HEK293 (cell line): ENCODE measurements around the gene SFN.

Source experiments
- CTCF ChIA-PET: fragments of 350-600 bp; formaldehyde crosslinking; extraction: SDS; loops from one replicate; lab custom pipeline; 2021; ENCODE audit warnings: antibody characterized with exemption; lab: Yijun Ruan, JAX
- POLR2A ChIA-PET: fragments of 300-600 bp; formaldehyde crosslinking; extraction: SDS; loops from one replicate; lab custom pipeline; 2020; ENCODE audit warnings: antibody characterized with exemption, inconsistent platforms; lab: Yijun Ruan, JAX
- H3K27ac ChIP-seq: fragments of 200-500 bp; sonication (Bioruptor generic); 2 replicates; pipeline ENCODE4 v1.5.1; 2014; ENCODE audit warnings: low read depth, low read length, control low read depth, inconsistent platforms; ENCODE audit errors: extremely low read depth
- H3K36me3 ChIP-seq, 2 experiments: fragments of 200-500 bp in 1 of 2; sonication (Bioruptor generic) in 1 of 2; 1 replicate in 1 of 2; 2 replicates in 1 of 2; pipeline ENCODE4 v1.5.1; 2014 to 2017; ENCODE audit warnings: inconsistent platforms in 2 of 2, low read length in 2 of 2; ENCODE audit not compliant: control insufficient read depth in 2 of 2, insufficient read depth in 1 of 2
- H3K4me1 ChIP-seq: fragments of 200-500 bp; sonication (Bioruptor generic); 2 replicates; pipeline ENCODE4 v1.5.1; 2014; ENCODE audit warnings: mild to moderate bottlenecking, low read length, inconsistent platforms; ENCODE audit not compliant: control insufficient read depth, insufficient read depth
- H3K4me3 ChIP-seq: 2 replicates; pipeline ENCODE4 v1.5.1; 2011; ENCODE audit warnings: low read depth, mild to moderate bottlenecking, control low read depth, low read length, moderate library complexity
- H3K9me3 ChIP-seq: fragments of 200-500 bp; sonication (Bioruptor generic); 2 replicates; pipeline ENCODE4 v1.5.1; 2014; ENCODE audit warnings: low read depth, low read length, inconsistent platforms; ENCODE audit not compliant: control insufficient read depth, insufficient read depth
- GFI1B ChIP-seq: fragments of 450-650 bp; formaldehyde crosslinking; IDR thresholded peaks from 2 replicates; pipeline ENCODE4 v1.5.1; 2016; ENCODE audit warnings: missing biosample characterization, missing genetic modification characterization
- GLI2 ChIP-seq: fragments of 450-650 bp; formaldehyde crosslinking; IDR thresholded peaks from 2 replicates; pipeline ENCODE4; 2017; ENCODE audit warnings: missing biosample characterization, missing genetic modification characterization, low read depth, borderline replicate concordance
- GLI4 ChIP-seq: fragments of 450-650 bp; formaldehyde crosslinking; IDR thresholded peaks from 2 replicates; pipeline ENCODE4 v1.5.1; 2016; ENCODE audit warnings: missing biosample characterization, missing genetic modification characterization
- GLIS2 ChIP-seq: fragments of 450-650 bp; formaldehyde crosslinking; IDR thresholded peaks from 2 replicates; pipeline ENCODE4 v1.5.1; 2016; ENCODE audit warnings: missing biosample characterization, missing genetic modification characterization
- HOXD13 ChIP-seq: sonication (generic); formaldehyde crosslinking; IDR thresholded peaks from 2 replicates; pipeline ENCODE4 v1.8.0; 2022; ENCODE audit warnings: missing genetic modification reagents, borderline replicate concordance
- KLF9 ChIP-seq: fragments of 450-650 bp; formaldehyde crosslinking; IDR thresholded peaks from 2 replicates; pipeline ENCODE4 v1.5.1; 2016; ENCODE audit warnings: missing biosample characterization, missing genetic modification characterization, low read depth
- MYNN ChIP-seq: fragments of 450-650 bp; formaldehyde crosslinking; IDR thresholded peaks from 2 replicates; pipeline ENCODE4 v1.5.1; 2016; ENCODE audit warnings: missing biosample characterization, missing genetic modification characterization, borderline replicate concordance
- SP2 ChIP-seq: fragments of 450-650 bp; formaldehyde crosslinking; IDR thresholded peaks from 2 replicates; pipeline ENCODE4 v1.5.1; 2016; ENCODE audit warnings: missing biosample characterization, missing genetic modification characterization
- ZEB2 ChIP-seq: fragments of 450-650 bp; formaldehyde crosslinking; IDR thresholded peaks from 2 replicates; pipeline ENCODE4 v1.5.1; 2016; ENCODE audit warnings: missing biosample characterization, missing genetic modification characterization
- ZFP3 ChIP-seq: fragments of 450-650 bp; formaldehyde crosslinking; IDR thresholded peaks from 2 replicates; pipeline ENCODE4 v1.5.1; 2016; ENCODE audit warnings: low read depth, missing biosample characterization, missing genetic modification characterization
- ZNF133 ChIP-seq: fragments of 450-650 bp; formaldehyde crosslinking; IDR thresholded peaks from 2 replicates; pipeline ENCODE4 v1.5.1; 2016; ENCODE audit warnings: missing biosample characterization, missing genetic modification characterization
- ZNF174 ChIP-seq: fragments of 450-650 bp; formaldehyde crosslinking; IDR thresholded peaks from 2 replicates; pipeline ENCODE4 v1.5.0; 2017; ENCODE audit warnings: missing biosample characterization, mild to moderate bottlenecking, missing genetic modification characterization
- ZNF214 ChIP-seq: fragments of 450-650 bp; formaldehyde crosslinking; IDR thresholded peaks from 2 replicates; pipeline ENCODE4 v1.5.1; 2017; ENCODE audit warnings: missing biosample characterization, mild to moderate bottlenecking, missing genetic modification characterization, borderline replicate concordance
- ZNF335 ChIP-seq: fragments of 450-650 bp; formaldehyde crosslinking; conservative IDR thresholded peaks from 2 replicates; pipeline ENCODE4 v1.5.1; 2016; ENCODE audit warnings: missing biosample characterization, missing genetic modification characterization
- ZNF404 ChIP-seq: fragments of 450-650 bp; formaldehyde crosslinking; IDR thresholded peaks from 2 replicates; pipeline ENCODE4 v1.5.1; 2017; ENCODE audit warnings: missing biosample characterization, missing genetic modification characterization
- ZNF426 ChIP-seq: fragments of 450-650 bp; formaldehyde crosslinking; IDR thresholded peaks from 2 replicates; pipeline ENCODE4 v1.5.1; 2017; ENCODE audit warnings: missing biosample characterization, missing genetic modification characterization, mild to moderate bottlenecking, inconsistent platforms, moderate library complexity
- ZNF548 ChIP-seq: fragments of 450-650 bp; formaldehyde crosslinking; IDR thresholded peaks from 2 replicates; pipeline ENCODE4 v1.5.1; 2016; ENCODE audit warnings: missing biosample characterization, missing genetic modification characterization
- ZNF664 ChIP-seq: fragments of 450-650 bp; formaldehyde crosslinking; IDR thresholded peaks from 2 replicates; pipeline ENCODE4 v1.5.1; 2016; ENCODE audit warnings: missing biosample characterization, missing genetic modification characterization
- TF ChIP-seq, protein P1 (sequence below): fragments of 450-650 bp; formaldehyde crosslinking; IDR thresholded peaks from 2 replicates; pipeline ENCODE4 v1.5.1; 2016; ENCODE audit warnings: missing biosample characterization, missing genetic modification characterization
- TF ChIP-seq, protein P2 (sequence below): fragments of 450-650 bp; formaldehyde crosslinking; IDR thresholded peaks from 2 replicates; pipeline ENCODE4 v1.5.1; 2016; ENCODE audit warnings: missing biosample characterization, missing genetic modification characterization
- TF ChIP-seq, protein P3 (sequence below): fragments of 450-650 bp; formaldehyde crosslinking; IDR thresholded peaks from 2 replicates; pipeline ENCODE4 v1.5.1; 2016; ENCODE audit warnings: missing biosample characterization, missing genetic modification characterization
- TF ChIP-seq, protein P4 (sequence below): fragments of 450-650 bp; formaldehyde crosslinking; IDR thresholded peaks from 2 replicates; pipeline ENCODE4 v1.5.1; 2016; ENCODE audit warnings: missing biosample characterization, missing genetic modification characterization
- TF ChIP-seq, protein P5 (sequence below): fragments of 450-650 bp; formaldehyde crosslinking; IDR thresholded peaks from 2 replicates; pipeline ENCODE4 v1.5.1; 2016; ENCODE audit warnings: missing biosample characterization, missing genetic modification characterization

Gene SFN

DNA sequence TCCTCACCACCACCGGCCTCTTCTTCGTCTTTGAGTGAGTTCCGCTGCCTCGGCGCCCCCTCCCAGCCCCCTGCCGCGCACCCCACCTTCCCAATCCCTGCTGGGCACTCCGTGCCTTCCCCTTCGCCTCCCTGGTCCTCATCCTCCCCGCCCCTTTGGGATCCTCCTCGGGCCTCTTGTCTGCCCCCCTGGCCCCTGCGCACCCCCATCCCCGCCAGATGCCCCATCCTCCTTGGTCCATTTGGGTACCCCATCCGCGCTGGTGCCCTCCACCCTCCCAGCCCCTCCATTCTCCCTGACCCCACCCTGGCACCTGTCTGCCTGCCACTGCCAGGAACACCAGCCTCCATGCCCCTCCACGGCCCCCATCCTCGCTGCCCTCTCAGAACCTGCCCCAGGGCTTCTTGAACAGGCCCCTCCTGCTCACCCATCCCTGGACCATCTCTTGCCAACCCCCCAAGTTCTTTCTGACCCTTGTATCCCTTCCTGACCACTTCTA, 35.8 kb upstream of the SFN start (continued):
- TF ChIP-seq, protein P1, sequence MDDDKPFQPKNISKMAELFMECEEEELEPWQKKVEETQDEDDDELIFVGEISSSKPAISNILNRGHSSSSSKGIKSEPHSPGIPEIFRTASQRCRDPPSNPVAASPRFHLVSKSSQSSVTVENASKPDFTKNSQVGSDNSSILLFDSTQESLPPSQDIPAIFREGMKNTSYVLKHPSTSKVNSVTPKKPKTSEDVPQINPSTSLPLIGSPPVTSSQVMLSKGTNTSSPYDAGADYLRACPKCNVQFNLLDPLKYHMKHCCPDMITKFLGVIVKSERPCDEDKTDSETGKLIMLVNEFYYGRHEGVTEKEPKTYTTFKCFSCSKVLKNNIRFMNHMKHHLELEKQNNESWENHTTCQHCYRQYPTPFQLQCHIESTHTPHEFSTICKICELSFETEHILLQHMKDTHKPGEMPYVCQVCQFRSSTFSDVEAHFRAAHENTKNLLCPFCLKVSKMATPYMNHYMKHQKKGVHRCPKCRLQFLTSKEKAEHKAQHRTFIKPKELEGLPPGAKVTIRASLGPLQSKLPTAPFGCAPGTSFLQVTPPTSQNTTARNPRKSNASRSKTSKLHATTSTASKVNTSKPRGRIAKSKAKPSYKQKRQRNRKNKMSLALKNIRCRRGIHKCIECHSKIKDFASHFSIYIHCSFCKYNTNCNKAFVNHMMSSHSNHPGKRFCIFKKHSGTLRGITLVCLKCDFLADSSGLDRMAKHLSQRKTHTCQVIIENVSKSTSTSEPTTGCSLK, result no peak
- TF ChIP-seq ZNF335 (tag by site-specific recombination) (peak; percentile 27), ZNF174 (no peak), HOXD13 (CRISPR knock-in tag) (no peak), KLF9 (tag by site-specific recombination) (0 out of 2 replicates have a peak, but pooled peaks have one; percentile 38), ZNF133 (tag by site-specific recombination) (no peak), ZNF404 (tag by site-specific recombination) (no peak), ZNF214 (tag by site-specific recombination) (no peak), GLI2 (tag by site-specific recombination) (no peak), ZNF548 (no peak), ZEB2 (tag by site-specific recombination) (no peak), GFI1B (tag by site-specific recombination) (no peak), SP2 (0 out of 2 replicates have a peak, but pooled peaks have one; percentile 9), ZNF426 (tag by site-specific recombination) (no peak), ZFP3 (tag by site-specific recombination) (no peak), ZNF664 (no peak), MYNN (tag by site-specific recombination) (no peak)
- TF ChIP-seq, protein P2, sequence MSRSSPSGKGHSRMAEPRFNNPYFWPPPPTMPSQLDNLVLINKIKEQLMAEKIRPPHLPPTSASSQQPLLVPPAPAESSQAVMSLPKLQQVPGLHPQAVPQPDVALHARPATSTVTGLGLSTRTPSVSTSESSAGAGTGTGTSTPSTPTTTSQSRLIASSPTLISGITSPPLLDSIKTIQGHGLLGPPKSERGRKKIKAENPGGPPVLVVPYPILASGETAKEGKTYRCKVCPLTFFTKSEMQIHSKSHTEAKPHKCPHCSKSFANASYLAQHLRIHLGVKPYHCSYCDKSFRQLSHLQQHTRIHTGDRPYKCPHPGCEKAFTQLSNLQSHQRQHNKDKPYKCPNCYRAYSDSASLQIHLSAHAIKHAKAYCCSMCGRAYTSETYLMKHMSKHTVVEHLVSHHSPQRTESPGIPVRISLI (tag by site-specific recombination), result no peak
- TF ChIP-seq, protein P3, sequence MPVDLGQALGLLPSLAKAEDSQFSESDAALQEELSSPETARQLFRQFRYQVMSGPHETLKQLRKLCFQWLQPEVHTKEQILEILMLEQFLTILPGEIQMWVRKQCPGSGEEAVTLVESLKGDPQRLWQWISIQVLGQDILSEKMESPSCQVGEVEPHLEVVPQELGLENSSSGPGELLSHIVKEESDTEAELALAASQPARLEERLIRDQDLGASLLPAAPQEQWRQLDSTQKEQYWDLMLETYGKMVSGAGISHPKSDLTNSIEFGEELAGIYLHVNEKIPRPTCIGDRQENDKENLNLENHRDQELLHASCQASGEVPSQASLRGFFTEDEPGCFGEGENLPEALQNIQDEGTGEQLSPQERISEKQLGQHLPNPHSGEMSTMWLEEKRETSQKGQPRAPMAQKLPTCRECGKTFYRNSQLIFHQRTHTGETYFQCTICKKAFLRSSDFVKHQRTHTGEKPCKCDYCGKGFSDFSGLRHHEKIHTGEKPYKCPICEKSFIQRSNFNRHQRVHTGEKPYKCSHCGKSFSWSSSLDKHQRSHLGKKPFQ, result no peak

DNA sequence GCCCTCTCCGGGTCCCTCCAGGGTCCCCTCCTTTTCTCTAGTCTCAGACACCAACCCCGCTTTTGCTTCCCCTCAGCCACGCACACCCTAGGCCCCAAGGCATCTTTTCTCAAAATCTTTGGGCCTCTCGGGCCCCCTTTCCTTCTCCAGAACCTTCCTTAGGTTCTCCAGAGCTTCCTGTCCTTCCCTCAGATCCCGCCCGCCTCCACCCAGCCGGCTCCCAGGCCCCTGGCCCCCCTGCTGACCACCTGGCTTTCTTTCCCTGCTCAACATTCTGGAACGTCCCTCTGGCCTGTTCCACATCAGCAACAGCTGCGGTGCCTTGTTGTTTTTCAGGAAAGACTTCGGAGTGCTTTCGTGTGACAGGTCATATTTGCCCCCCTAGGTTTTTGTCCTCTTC, 35.3 kb upstream of the SFN start:
- peaks cover 0 to 38% of the 10 kb centered on the region in 2 experiments; a peak in 2 of 3 replicates for H3K36me3 ChIP-seq
- H3K4me3 ChIP-seq, result peak overlapping the region; percentile 66
- CTCF ChIA-PET, result interaction anchor here (0.6 to 1.0 kb wide), 2 partner anchors 18 to 38 kb away, joined by 3 read pairs; no protein-coding TSS in a partner anchor
- no peaks in the 10 kb centered on the region for H3K9me3 ChIP-seq
- TF ChIP-seq, protein P4, sequence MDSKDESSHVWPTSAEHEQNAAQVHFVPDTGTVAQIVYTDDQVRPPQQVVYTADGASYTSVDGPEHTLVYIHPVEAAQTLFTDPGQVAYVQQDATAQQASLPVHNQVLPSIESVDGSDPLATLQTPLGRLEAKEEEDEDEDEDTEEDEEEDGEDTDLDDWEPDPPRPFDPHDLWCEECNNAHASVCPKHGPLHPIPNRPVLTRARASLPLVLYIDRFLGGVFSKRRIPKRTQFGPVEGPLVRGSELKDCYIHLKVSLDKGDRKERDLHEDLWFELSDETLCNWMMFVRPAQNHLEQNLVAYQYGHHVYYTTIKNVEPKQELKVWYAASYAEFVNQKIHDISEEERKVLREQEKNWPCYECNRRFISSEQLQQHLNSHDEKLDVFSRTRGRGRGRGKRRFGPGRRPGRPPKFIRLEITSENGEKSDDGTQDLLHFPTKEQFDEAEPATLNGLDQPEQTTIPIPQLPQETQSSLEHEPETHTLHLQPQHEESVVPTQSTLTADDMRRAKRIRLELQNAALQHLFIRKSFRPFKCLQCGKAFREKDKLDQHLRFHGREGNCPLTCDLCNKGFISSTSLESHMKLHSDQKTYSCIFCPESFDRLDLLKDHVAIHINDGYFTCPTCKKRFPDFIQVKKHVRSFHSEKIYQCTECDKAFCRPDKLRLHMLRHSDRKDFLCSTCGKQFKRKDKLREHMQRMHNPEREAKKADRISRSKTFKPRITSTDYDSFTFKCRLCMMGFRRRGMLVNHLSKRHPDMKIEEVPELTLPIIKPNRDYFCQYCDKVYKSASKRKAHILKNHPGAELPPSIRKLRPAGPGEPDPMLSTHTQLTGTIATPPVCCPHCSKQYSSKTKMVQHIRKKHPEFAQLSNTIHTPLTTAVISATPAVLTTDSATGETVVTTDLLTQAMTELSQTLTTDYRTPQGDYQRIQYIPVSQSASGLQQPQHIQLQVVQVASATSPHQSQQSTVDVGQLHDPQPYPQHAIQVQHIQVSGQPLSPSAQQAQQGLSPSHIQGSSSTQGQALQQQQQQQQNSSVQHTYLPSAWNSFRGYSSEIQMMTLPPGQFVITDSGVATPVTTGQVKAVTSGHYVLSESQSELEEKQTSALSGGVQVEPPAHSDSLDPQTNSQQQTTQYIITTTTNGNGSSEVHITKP (tag by site-specific recombination), result peak; percentile 41
- TF ChIP-seq, protein P5, sequence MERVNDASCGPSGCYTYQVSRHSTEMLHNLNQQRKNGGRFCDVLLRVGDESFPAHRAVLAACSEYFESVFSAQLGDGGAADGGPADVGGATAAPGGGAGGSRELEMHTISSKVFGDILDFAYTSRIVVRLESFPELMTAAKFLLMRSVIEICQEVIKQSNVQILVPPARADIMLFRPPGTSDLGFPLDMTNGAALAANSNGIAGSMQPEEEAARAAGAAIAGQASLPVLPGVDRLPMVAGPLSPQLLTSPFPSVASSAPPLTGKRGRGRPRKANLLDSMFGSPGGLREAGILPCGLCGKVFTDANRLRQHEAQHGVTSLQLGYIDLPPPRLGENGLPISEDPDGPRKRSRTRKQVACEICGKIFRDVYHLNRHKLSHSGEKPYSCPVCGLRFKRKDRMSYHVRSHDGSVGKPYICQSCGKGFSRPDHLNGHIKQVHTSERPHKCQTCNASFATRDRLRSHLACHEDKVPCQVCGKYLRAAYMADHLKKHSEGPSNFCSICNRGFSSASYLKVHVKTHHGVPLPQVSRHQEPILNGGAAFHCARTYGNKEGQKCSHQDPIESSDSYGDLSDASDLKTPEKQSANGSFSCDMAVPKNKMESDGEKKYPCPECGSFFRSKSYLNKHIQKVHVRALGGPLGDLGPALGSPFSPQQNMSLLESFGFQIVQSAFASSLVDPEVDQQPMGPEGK (tag by site-specific recombination), result peak; percentile 13; the same call in 1 of the 2 replicates
- TF ChIP-seq GLIS2, result peak; percentile 39; the same call in 1 of the 2 replicates
- TF ChIP-seq GLI4, result no peak
- TF ChIP-seq, all 188 proteins: peak for 3
- H3K27ac ChIP-seq, result no peak overlapping the region
- H3K4me1 ChIP-seq, result no peaks in the 10 kb centered on the region
- POLR2A ChIA-PET, result interaction anchor here (1.2 kb wide), 1 partner anchor 37 kb away, joined by 5 read pairs; no protein-coding TSS in a partner anchor
